ENCODE data around the gene PRKN.

Gene PRKN

GRCh38 chr6:162596676-162597075, 130.9 kb downstream of the PRKN start:
- no peak for TF ChIP-seq CTCF (IDR thresholded peaks at IDR 0.05)

- no peak for TF ChIP-seq CTCF (IDR thresholded peaks at IDR 0.05)
Measured at GRCh38 chr6:162591517-162591916, 136.0 kb downstream of the PRKN start.

DNA sequence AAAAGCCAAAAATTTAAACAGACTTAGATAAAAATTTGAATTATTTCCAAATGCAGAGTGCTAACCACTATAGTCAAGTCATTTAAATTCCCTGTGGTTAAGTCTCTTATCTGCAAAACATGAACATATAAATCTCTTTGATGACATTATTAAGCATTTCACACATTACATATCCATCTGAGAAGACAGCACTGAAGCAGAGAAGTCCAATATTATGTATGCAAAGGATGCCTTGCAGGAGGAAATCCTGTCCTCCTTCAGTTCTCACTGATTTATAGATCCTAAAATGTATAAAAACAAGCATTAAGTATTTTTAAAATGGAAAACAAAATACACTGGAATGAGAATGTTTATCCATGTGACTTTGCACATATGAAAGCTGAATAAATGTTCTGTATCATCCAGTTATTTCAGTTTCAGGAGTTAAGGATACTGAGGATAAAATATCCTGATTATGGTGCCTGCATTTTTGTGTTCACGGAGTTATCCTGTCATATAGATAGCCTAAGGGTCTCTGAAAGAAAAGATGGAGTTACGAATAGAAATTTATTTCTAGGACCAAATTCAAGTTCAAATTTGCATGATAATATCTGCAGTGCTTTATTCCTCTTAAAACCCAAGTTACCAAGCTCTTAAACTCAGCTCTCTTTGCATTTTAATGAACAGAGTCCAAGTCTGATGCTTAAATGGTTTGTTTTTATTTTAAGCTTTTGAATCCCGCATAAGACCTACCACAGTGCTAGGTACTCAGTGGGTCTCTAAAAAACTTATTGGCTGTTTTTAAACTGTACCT, 145.4 kb downstream of the PRKN start:
- TF ChIP-seq CTCF (IDR thresholded peaks at IDR 0.05): no peak

DNA sequence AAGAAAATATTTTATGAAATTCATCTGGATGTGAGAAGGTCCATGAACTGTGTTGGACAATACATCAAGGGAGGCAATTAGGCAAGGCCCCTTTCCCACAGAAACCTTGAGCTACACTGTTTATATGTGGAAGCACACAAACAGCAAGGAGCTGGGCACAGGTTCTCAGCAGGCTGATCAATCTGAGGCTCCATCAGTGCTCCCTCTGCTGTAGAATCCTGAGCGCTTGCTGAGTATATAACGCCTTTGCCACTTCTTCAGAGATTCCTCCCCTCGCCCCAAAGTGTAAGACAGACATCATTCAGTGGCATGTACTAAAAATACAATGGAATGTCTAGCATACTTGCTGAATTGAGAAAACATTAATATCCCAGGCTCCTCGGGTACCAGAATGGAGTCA, 146.9 kb downstream of the PRKN start:
- no peak for TF ChIP-seq CTCF (IDR thresholded peaks at IDR 0.05)

GRCh38 chr6:162576016-162576415, 151.6 kb downstream of the PRKN start:
- no peak for TF ChIP-seq CTCF (IDR thresholded peaks at IDR 0.05)

DNA sequence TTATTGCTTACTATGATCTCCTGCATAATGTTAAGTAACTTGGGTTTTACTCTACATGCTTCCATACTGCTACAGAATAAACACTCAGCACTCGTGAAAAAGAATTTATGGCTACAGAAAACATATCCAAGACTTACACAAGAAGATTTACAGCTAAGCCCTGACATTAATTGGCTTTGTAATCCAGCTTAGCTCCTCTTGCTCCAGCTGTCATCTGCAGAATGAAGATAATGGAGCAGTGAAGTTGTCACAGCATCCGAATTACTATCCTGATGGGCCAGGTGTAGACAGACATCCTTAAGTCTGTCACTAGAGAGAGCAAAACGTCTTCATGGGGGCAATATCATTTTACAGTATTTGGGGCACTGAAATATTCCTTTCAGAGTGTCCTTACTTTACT, 155.3 kb downstream of the PRKN start:
- no peak for TF ChIP-seq CTCF (IDR thresholded peaks at IDR 0.05)

DNA sequence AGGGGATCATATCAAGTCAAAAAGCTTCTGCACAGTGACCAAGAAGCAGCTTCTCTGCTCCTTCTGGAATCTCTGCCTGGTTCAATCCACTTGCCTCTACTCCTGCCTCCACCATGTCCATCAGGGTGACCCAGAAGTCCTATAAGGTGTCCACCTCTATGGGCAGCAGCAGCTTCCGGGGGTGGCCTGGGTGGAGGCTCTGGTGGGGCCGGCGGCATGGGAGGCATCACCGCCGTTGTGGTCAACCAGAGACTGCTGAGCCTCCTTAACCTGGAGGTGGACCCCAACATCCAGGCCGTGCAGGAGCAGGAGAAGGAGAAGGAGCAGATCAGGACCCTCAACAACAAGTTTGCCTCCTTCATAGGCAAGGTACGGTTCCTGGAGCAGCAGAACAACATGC, 159.3 kb downstream of the PRKN start:
- TF ChIP-seq CTCF (IDR thresholded peaks at IDR 0.05): no peak

DNA sequence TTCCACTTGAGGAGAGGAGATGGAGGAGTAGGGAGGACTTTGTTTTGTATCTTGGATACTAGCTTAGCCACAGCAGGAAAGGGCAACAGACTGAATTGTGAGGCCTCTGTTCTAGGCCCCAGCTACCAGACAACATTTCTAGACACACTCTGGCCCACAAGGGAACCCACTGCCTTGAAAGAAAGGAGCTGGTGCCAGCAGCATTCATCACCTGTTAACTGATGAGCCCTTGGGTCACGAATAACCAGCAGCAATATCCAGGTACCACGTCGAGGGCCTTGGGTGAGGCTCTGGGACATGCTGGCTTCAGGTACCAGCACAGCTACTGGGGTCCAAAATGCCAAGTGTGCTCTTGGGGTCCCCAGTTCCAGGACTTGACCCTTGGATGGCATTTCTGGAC, 165.5 kb downstream of the PRKN start:
- TF ChIP-seq CTCF (IDR thresholded peaks at IDR 0.05): no peak

Measured in LNCAP (cell line).